Measurements from ENCODE around the gene CENPA.
"Not testable (repeated sequence)": the region's sequence is repeated elsewhere in the genome, so short reads cannot be mapped to it uniquely, and the experiment has no call there.

Gene CENPA

DNA sequence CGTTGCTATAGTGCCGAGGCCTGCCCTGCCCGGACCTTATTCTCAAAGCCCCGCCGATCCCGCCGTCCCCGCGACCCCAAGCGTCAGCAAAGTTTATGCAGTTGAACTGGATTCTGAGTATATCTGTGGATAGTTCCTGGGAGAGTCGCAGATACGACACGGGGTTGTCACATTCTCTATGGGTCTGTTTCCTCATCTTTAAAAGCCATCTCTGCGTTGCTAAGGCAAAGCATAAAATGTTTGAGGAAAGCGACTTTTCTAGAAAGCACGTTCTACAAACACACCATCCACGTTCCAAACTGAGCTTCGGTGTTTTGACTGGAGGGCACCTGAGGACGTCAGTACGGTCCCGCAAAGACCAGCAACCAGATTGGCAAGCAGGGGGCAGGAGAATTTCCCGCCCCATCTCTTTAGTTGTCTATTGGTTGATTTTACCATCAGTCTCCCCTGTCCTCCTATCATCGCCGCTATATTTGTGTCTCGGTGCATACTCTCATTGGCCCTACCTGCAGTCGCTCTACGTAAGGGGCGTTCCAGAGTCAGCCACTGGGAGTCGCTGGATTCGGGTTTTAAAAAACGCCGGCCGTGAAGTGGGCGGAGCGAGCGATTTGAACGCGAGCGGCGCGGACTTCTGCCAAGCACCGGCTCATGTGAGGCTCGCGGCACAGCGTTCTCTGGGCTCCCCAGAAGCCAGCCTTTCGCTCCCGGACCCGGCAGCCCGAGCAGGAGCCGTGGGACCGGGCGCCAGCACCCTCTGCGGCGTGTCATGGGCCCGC is at the start of gene CENPA:
TSS of gene CENPA (plus strand) at position 626 of the 776 bp plus-strand sequence. CDS start at position 767, 141 bp downstream.
- peak; percentile 99 for DNase-seq

DNA sequence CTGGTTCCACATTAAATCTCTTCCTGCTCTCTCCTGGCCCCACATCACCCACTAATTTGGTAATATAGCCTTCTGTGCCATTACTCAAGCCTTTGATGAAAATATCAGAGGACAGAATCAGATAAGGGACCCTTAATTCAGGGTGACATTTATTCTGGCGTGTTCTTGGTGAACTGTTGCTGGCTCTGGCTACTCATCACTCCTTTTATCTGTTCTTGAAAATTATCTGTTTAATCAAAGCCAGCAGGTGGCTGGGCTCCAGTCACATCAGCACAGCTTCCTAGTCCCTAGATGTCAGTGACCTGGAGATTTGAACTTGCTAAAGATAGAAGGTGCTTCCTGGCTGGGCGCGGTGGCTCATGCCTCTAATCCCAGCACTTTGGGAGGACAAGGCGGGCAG is 48.6 kb upstream of the CENPA start:
- no peak for DNase-seq

DNA sequence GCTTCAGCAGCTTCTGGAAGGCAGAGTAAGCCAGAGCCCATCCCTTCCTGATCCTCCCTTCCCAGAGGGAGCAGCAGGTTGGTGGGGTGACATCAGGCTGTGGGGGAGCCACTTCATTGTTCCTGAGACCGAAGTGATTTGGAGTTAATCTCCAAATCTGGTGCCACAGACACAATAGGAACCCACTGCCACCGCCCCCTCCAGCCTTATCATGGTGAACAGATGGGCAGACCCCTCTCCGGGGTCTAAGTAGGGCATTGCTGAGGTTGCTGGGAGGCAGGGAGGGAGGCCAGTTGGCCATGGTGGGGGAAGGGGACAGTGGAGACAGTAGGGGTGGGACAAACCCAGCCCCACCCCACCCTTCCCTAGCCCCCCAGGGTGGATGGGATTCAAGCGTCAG is 47.4 kb upstream of the CENPA start:
- DNase-seq: no peak

DNA sequence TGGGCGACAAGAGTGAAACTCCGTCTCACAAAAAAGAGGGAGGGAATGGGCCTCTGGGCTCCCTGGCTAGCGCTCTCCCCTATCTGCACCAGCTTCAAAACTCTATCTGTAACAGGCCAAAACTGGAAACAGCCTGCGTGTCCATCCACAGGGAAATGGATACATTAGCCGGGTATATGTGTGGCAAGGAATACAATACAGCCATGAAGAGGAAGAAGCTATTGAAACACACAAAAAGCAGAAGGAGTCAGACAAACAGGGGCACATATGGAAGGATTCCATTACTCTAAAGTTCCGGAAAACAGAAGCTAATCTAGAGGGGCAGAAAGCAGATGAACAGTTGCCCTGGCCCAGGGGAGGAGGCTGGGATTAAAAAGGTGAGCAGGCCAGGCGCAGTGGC is 46.3 kb upstream of the CENPA start:
- DNase-seq: no peak

DNA sequence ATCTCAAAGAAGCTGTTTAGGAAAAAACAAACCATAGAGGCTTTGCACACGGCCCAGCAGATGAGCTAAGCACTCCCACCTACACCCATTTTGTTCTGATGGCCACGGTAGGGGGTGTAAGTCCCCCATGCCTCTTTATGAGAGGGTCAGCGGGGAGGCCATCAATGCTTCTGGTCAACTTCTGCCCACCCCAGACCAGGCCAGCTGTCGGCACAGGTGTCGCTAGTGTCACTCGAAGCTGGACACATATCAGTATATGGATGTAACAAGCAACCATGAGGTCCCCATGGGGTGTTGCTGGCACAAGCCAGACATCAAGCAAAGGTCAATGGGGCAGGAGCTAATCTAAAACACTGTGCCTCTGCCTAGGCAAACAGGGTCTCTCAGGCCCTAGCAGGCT is 45.5 kb upstream of the CENPA start:
- no peak for DNase-seq

DNA sequence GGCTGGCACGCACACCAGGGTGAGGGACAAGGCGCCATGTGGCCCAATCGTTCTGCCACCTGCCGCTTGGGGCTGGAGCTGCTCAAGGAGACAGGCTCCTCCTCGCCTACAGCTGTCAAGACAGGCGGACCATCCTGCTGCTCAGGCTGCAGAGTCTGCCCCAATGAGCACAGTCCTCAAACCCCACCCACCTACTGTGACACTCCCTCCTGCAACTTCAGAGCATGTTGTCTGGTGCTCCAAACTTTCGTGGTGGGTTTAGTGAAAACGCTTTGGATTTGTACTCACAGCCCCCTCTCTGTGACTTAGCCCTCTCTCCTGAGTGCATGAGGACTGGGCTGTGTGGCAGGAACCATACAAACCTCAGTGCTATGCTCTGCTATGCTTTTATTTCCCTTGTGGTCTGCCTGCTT is 45.0 kb upstream of the CENPA start:
- DNase-seq: peak; percentile 64

DNA sequence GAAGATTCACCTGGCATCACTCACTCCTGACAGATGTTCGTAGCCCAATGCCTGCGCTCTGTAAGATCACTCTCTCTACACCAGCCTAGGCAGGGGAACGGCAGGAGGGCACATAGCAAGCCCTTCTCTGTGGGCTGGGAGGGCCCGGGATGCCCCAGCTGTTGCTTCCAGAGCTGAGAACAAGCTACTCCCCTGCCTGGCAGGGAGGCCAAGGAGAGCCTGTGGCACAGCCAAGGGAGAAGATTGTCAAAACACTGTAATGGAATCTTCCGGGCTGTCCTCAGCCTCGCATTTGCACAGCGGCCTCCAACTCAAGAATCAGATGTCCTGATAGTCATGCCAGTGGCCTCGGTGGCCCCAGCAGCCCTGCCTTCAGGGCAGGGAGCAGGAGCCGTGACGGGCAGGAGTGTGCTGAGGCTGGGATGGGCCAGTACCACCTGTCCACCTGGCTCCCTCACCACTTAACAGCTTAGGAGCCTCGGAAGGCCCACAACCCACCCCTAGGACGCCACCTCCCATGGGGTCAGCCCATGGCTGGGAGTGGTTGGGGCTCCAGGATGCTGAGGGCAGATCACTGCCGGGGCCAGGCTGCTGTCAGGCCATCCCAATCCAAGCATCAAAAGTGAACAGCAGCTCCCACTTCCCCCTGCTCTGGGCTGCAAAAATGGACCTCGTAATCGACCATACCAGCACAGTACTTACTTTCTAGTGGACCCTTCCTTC is 43.6 kb upstream of the CENPA start:
- peak; percentile 31 for DNase-seq

DNA sequence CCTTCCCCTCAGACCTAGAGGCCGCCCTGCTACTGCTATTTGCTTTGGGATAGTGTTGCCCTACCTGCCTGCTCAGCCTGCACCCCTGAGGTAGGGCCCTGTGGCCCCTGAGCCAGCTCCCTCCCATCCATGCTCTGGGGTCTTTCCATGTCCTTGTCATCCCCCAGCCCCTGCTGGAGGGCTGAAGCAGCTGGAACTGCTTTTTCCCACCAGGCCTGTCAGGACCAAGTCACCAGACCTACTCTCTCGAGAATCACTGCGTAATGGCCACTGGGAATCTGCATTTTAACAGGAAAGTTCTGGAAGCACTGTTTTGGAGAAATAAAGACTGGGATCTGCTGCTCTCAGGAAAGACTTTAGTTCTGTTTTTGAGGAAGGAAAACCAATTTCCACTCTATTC is 42.0 kb upstream of the CENPA start:
- DNase-seq: no peak

DNA sequence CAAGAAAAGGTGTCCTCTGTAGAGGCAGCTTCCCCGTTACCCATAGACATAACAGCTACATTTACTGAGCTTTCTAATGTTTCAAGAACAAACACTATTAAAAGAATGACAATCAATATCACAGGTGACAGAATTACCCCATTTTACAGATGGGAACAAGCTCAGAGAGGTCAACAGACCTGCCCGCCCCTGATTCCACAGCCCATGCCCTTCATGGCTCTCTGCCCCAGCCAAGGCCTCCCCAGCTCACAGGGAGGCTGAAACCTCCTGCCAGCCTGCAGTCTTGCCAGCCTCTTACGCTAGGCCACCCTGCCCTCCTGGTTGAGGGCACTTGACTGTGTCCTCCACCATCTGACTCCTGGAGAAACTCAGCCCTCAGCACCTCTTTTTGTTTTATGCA is 40.9 kb upstream of the CENPA start:
- DNase-seq: no peak

DNA sequence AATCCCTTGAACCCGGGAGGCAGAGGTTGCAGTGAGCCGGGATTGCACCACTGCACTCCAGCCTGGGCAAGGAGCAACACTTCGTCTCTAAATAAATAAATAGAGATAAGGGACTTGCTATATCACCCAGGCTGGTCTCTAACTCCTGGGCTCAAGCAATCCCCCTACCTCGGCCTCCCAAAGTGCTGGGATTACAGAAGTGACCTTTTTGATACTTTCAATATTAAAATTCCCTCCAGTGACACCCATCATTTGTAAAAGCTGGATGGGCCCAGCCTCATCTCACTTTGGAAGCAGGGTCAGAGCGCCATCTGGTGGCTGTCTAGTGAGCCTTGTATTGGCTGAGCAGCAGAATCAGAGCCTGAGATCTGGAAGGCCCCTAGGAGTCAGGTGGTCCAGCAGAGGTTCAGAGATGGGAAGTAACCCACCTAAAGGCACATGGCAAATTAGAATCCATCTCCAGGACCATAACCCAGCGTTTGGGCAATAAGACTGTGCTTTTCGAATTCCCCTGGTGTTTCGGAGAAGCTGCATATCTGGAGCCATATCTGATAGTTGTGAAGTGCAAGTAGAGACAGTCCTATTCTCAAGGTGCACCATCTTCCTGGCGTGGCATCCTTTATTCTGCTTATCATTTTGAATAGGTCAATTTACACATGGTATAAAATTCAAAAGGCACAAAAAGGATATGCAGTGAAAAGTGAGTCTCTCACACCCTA is 40.1 kb upstream of the CENPA start:
- DNase-seq: peak; percentile 86

DNA sequence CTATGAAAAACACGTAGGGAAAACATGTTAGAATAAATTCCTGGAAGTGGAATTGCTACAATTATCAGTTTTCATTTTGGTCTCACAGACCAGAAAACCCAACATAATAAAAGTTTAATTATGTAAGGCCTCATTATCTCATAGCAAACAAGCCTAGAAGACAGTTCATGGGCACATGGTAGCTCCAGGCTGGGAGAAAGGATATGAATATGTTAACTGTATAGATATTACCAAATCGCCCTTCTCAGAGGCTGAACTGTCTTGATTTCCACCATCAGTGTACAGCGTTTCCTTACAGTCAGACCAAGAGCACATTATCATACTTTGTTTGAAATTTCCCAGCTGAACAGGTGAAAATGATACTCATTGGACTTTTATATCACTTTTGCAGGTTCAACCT is 38.9 kb upstream of the CENPA start:
- DNase-seq: no peak

DNA sequence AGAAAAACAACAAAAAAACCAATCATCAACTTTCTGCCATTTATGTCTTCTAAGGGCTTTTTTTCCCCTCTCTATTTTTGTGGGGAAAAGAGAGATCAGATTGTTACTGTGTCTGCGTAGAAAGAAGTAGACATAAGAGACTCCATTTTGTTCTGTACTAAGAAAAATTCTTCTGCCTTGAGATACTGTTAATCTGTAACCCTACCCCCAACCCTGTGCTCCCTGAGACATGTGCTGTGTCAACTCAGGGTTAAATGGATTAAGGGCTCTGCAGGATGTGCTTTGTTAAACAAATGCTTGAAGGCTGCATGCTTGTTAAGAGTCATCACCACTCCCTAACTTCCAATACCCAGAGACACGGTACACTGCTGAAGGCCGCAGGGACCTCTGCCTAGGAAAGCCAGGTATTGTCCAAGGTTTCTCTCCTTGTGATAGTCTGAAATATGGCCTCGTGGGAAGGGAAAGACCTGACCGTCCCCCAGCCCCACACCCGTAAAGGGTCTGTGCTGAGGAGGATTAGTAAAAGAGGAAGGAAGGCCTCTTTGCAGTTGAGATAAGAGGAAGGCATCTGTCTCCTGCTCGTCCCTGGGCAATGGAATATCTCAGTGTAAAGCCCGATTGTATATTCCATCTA is 36.0 kb upstream of the CENPA start:
- DNase-seq: not testable (repeated sequence)

DNA sequence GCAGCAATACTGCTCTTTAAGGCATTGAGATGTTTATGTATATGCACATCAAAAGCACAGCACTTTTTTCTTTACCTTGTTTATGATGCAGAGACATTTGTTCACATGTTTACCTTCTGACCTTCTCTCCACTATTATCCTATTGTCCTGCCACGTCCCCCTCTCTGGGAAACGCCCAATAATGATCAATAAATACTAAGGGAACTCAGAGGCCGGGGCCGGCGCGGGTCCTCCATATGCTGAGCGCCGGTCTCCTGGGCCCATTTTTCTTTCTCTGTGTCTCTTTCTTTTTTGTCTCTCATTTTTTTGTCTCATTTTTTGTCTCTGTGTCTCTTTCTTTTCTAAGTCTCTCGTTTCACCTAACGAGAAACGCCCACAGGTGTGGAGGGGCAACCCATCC is 35.4 kb upstream of the CENPA start:
- DNase-seq: not testable (repeated sequence)

DNA sequence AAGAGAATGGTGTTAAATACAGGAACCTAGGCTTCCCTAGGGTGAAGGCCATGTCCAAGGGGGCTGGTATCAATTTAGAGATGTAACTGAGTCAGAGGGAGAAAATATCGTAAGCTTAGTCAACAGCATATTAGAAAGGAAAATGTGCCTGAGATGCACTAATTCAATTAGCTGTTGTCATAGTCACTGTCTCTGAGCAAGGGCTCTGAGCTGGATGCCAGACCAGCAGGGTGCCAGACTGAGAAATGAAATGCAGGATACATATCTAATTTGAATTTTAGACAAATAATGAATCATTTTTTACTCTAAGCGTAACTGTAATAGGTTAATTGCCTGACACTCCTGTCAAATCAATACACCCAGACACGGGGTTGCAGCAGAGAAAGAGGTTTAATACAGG is 33.2 kb upstream of the CENPA start:
- DNase-seq: peak; percentile 56

DNA sequence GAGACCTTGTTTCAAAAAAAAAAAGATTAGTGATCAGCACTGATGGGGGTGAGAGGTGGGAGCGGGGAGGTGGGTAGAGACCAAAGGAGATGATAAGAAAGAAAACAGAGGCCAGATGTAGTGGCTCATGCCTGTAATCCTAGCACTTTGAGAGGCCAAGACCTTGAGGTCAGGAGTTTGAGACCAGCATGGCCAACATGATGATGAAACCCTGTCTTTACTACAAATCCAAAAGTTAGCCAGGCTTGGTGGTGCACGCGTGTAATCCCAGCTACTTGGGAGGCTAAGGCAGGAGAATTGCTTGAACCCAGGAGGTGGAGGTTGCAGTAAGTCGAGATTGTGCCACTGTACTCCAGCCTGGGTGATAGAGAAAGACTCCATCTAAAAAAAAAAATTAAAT is 31.3 kb upstream of the CENPA start:
- no peak for DNase-seq

DNA sequence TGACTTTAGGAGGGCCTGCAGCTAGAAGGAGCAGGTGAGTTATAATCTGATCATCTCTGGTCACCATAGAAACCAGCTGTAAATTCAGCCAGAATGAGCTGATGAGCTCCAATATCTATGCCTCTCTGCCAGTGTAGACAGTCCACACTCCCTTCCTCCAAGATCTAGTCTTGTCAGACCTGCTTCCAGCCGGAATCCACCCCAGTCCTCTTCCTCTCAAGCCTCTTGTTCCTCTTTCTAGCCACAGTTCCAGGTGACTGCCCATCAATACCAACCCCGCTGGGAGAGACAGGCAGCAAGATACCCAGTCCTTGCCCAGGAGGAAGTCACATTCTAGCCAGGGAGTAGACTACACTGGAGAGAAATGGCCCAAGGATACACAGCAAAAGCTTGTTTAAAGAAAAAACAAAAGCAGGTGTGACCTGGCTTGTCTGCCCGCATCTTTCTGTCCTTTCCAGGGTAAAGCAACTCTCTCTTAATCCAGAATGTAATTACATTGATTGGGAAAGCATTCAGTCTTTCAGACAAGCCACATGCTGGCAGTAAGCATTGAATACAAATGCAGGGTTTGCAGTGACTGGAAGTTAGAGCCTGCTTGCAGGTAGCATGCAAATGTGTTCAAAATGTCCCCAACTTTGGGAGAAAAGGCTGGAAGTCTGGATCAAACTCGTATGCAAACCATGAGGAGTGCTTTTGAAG is 30.7 kb upstream of the CENPA start:
- DNase-seq: no peak

DNA sequence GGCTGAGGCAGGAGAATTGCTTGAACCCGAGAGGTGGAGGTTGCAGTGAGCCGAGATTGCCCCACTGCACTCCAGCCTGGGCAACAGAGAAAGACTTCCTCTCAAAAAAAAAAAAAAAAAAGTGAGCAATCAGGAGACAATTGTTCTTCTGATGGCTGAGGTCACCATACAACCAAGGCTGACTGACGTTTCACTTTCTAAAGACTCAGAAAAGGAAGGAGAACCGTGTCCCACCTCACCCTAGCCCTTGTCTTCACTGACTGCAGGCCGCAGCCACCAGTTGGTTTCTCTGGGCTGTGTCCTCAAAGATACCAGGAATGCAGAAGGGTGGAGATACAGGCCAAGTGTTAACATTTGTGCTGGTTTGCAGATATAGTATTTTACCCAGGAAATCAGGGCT is 29.5 kb upstream of the CENPA start:
- DNase-seq: no peak

DNA sequence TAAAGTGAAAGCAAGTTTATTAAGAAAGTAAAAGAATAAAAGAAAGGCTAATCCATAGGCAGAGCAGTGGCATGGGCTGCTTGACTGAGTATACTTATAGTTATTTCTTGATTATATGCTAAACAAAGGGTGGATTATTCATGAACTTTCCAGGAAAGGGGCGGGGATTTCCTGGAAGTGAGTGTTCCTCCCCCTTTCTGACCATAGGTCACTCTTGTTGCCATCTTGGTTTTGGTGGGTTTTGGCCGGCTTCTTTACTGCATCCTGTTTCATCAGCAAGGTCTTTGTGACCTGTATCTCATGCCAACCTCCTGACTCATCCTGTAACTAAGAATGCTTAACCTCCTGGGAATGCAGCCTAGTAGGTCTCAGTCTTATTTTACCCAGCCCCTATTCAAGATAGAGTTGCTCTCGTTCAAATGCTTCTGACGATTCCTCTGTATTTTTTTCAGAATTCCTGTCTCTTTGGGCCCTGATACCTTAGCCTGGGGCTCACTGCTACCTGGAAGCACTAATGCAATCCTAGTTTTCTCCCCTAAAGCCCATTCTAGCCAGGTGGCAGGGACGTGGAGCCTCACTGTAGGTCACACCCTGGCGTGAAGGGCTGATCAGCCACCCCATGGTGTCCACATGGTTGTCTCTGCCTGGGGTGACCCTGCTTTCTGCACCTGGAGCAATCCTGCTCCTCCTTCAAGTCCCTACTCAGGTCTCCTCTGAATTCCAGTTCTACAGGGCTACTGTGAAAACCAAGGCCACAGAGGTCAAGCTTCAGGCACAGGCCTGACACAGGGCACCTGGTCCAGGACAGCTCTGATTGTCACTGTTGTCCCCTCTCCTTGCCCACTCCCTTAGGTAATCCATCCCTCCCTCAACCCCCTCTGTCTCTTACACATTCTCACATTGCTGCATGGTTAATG is 27.7 kb upstream of the CENPA start:
- no peak for DNase-seq

DNA sequence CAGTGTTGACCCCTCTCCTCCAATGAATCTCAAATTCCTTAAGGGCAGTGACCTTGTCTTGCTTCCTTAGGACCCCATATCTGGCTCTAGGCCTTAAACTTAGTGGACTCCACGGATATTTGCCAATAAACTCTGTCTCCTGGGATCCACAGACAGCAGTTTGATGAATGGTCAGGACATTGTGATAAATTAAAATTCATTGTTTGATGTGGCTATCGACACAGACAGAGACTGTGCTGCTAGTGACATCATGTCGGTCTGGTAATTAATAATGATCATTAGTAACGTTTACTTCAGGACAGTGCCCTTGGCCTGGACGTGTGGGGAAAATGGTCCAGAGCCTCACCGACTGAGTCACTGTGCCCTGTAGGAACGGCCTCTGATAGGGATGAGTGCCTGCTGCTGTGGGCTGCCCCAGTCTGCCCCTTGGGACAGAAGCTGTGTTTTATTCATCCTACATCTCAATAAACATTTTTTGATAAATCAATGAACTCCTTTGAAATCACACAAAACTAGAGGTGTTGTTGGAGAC is 27.0 kb upstream of the CENPA start:
- no peak for DNase-seq

DNA sequence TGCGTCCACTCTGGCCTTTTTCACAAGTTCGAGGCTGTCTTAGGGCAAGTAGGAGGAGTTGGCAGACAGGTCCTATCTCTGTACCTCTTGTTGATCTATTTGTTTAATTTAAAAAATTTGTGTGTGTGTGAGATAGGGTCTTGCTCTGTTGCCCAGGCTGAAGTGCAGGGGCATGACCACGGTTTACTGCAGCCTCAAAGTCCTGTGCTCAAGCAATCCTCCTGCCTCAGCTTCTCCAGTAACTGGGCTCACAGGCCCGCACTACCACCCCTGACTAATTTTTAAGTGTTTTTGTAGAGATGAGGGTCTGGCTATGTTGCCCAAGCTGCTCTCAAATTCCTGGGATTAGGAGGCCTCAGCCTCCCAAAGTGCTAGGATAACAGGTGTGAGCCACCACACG is 26.0 kb upstream of the CENPA start:
- no peak for DNase-seq

DNA sequence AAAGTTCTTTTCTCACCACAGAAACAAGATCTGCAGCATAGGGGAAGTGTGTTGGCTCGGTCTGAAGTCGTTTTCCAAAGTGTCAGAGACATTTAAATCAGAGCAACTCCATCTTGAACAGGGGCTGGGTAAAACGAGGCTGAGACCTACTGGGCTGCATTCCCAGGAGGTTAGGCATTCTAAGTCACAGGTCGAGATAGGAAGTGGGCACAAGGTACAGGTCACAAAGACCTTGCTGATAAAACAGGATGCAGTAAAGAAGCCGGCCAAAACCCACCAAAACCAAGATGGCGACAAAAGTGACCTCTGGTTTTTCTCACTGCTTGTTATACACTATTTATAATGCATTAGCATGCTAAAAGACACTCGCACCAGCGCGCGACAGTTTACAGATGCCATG is 24.9 kb upstream of the CENPA start:
- DNase-seq: not testable (repeated sequence)
